Inferior parietal cortex (tissue), 1 donor: Measurements from ENCODE around the gene DAZAP1.

Experiments used
- DNase-seq: peaks from one replicate; pipeline ENCODE4 v3.0.0-alpha.2; 2016; ENCODE audit errors: extremely low spot score

DAZAP1 gene

DNA sequence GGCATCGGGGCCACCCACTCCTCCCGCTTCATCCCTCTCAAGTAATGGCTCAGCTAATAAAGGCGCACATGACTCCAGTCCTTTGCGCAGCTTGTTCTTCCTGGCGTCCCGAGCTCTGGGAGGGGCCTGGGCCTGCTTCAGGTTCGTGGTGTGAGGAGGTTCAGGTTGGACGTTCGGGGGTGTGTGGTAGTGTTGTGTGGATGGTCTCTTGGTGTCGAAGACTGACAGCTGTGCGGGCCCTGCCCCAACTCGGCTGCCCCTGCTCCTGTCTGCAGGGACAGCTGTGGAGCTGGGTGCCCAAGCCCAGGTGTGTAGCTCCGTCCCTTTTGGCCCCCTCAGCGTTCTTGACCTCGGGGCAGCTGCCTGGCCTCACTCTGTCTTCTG is 33.0 kb downstream of the DAZAP1 start:
- DNase-seq, result no peak

DNA sequence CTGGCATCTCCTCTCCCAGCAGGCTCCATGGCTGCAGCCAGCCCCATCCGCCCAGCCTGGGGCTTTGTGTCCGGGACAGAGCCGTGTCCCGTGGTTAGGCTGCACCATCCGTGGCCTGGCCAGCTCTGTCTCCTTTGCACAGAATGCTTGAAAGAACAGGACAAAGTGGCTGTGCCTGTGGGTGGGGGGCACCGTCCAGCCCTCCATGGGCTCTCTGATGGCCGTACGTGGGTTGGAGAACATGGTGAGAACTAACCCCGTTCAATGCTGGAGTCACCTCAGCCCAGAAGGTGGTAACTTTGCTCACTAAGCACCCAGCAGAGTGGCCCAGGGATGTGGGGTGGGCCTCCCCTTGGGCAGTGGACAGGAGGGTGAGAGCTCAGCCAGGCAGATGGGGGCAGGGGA is 33.6 kb downstream of the DAZAP1 start:
- DNase-seq, result no peak

DNA sequence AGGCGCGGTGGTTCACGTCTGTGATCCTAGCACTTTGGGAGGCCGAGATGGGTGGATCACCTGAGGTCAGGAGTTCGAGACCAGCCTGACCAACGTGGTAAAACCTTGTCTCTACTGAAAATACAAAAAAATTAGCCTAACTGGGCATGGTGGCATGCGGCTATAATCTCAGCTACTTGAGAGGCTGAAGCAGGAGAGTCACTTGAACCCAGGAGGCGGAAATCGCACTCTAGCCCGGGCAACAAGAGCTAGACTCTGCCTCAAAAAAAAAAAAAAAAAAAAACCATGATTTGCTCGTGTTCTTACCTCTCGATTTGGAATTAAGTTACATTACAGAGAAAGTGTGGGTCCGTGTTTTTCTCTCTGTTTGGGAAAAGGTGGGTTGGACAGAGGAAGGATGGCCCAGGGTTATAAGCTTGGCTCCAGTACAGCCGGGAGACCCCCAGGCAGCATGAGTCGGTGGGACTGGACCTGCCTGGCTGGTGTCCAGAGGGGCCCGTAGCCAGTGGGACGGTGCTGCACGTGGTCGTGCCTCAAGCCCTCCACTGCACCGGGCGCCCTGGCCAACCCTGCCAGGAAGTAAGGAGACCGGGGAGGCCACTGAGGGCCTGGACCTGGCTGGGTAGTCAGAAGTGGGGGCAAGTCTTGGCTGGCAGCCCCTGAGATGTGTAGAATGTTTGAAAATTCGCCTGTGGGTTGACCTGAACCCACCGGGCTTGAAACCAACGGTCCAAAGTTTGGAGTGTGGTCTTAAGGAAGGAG is 34.5 kb downstream of the DAZAP1 start:
- no peak for DNase-seq

DNA sequence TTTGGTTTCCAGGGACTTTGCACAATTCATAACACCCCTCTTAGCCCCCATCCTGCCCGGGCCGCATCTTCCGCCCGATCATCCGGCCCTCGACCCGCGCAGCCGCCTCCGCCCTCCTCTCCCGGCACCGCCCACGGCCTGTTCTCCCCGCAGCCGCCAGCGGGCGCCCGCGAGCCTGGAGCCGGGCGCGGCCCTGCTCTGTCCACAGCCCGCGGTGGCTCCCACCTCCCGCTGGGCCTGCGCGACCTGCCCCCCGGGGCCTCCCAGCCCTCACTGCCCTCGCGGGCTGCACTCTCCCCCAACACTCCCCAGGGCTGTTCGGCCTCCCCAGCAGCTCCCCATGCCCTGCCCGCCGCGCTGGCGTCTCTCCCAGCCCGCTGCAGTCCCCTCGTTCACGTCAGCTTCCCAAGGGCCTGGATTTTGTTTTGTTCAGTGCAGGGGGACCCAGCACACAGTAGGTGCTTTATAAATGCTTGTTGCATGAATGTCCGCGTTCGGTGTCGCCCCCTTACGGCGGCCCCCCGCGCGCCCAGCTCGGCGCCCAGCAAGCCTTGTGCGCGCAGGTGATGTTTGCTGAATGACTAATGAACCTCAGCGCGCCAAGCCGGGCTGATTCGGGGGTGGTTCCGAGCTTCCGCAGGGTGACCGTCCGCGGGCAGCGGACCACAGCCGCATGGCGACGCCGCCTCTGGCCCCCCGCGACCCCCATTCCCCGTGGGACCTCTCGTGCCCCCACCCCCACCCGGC is 38.0 kb downstream of the DAZAP1 start:
- DNase-seq, result peak; percentile 83

DNA sequence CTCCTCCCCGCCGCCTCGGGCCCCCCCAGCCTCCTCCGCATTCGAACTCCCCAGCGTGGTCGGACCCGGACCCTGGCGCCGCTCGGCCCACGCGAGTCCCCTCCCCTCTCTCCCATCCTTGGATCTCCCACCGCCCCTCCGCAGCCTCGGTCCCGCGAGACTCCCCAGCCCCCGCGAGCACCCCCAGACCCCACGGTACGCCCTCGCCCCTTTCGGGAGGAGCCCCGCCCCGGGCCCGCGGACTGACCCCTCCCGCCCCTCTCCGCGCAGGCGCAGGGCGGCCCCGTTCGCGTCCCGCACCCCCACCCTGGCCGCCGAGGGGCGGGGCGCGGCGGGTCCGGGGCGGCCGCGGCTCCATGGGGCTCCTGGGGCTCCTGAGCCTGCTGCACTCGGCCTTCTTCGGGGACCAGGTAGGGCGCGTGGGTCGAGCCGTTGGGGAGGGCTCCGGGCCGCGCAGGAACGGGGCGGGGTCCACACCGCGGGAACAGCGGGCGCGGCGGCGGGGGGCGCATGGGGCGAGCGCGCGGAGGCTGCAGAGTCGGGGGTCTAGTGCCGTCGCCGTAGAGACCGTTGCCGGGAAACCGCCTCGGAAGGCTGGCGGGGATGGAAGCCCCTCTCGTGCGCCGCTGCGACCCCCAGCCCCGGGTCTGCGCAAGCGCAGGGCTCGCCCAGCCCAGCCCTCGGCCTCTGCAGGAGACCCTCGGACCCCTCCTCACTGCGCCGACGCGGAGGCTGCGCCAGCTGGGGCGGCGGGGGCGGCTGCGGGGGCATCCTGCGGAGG is 38.7 kb downstream of the DAZAP1 start:
- DNase-seq, result peak; percentile 59

DNA sequence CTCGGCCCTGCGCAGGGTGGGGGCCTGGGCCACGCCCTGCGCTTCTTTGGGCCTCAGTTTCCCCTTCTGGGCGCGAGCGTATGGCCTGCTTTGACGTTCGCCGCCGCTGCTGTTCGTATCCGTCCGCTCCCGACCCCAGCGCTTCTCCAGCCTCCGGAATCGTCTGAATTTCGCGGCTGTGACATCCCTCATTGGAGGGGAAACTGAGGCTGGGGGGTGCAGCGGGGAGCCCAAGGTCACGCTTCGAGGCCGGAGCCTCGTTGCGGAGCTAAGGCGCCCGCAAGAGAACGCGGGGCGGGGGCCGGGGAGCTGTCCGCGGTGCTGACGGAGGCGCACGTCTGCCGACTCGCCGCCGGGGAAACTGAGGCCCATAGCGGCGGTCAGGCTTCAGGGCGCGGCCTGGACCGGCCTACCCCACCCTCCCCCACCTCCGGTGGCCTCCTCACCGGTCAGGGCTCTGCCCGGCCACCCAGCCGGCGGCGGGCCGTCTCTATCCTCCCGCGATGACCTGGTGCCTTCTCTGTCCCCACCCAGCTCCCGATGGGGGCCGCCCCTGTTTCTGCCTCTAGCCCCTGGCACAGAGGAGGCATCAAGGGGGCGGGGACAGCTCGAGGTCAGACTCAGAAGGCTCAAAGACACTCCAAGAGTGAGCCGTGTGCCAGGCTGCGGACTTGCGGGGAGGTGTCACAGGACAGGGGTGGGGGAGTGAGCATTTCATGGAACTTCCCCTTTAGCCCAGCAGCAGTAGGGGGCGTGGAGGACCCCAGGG is 39.5 kb downstream of the DAZAP1 start:
- no peak for DNase-seq

DNA sequence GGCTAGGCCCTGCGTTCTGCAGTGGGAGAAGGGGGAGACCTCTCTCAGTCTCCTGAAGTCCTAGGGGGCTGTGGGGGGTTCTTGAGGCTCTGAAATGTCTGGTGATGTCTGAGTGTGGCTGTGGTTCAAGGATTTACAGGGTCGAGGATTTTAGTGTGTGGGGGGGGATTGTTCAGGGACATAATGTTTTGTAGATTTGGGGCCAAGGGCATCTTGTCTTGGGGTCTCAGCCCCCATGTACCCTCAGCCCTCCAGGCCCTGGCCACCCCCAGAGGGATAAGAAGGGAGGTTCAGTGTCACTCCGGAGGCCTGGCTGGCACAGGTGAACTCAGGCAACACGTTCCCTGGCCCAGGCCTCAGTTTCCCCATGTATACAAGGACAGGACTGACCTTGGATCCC is 40.1 kb downstream of the DAZAP1 start:
- DNase-seq, result no peak

DNA sequence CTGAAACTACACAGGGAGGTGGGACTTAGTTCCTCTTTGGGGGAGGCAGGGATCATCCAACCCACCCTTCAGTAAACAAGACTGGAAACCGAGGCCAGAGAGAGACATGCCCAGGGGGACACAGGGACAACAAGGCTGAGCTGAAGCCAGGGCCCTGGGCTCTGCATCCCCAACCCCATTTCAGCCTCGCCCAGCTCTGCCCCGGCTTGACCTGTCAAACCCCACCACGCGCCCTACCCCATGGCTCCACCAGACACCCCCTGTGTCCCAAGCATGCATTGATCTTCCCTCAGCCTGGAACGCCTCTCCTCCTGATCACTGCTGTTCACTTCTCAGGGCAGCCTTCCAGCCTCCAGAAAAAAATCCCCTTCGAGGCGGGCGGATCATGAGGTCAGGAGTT is 40.6 kb downstream of the DAZAP1 start:
- no peak for DNase-seq

DNA sequence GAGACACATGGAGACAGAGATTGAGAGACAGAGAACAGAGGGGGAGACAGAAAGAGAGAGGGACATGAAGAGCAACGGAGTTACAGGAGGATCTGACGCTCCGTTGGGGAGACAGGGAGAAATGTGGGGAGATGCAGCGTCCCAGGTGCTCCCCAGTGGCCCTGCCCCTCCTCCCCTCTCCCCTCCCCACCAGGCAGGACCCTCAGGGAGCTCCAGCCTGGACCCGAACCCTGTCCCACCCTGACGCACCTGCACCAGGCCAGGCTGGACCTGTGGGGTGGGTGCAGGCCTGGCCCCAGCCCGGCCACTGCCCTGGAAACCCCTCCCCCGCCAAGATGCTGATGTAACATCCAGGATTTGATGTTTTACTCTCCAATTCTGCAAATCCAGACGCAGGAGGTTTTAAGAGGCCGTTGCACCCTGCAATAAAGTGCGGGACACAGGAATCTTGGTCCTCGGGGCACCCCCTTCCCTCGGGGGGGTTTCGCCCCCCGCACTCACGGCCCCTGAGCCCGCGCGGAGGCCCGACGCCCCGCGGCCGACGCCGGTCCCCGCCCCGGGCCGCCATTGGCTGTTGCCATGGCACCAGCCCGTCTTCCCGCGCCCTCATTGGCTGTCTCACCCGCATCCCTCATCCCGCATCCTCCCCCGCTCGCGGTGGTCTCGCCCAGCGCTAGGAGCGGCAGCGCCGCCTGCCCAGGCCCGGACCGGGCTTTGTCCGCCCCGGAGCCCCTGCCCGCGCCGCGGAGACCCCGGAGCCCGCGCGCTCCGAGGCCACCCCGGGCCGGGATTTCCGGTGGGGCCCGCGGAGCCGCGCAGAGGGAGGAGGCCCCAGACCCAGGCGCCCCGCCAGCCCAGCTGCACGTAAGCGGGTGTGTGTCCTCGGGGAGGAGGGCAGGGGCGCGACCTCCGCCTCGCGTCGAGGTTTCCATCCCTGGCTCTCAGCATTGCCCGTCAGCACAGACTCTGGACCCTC is 42.4 kb downstream of the DAZAP1 start, which contains the start of gene APC2:
APC2 (plus strand) TSS at position 655 of the 976 bp plus-strand sequence. CDS start 2,881 bp downstream, outside the sequence.
- DNase-seq, result peak; percentile 85

DNA sequence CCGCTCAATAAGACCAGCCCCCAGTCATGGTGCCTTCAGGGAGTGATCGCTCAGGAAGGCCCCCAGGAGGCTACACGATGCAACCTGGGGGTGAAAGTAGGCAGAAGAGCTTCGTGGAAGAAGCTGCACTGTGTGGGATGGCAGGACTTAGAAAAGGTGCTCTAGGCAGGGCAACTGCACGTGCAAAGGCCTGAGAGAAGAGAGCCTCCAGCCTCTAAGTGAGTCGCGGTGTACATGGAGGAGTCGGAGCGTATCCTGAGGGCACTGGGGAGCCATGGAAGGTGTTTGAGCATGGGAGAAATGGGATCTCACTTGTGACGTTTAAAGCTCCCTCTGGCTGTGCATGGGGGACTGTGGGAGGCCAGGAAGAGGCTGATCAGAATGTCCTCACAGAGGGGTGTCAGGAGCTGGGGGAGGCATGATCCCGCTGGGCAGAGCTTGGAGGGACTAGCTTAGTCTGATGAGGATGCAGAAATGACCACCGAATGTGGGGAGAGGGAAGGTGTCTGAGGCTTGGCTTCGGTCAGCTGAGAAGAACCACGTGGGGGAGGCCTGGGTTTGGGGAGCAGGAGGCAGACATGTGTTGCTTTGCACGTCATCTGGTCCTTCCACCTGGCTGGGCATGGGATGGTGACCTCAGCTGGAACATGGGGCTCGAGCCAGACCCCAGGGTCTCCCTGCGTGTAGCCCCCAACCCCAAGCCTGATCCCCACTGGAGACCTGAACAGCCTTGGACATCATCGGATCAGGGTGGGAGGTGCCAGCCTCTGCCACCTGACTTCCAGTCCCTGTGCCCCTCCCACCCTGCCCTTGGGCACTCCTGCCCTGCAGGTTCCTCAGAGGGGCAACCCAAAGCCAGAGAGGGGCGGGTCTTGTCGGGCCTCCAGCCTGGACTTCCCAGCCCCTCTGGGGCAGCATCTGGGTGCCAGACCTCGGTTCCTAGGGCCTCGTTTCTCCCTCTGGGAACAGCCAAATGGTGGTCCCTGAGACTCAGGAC is 43.6 kb downstream of the DAZAP1 start:
- DNase-seq, result no peak

DNA sequence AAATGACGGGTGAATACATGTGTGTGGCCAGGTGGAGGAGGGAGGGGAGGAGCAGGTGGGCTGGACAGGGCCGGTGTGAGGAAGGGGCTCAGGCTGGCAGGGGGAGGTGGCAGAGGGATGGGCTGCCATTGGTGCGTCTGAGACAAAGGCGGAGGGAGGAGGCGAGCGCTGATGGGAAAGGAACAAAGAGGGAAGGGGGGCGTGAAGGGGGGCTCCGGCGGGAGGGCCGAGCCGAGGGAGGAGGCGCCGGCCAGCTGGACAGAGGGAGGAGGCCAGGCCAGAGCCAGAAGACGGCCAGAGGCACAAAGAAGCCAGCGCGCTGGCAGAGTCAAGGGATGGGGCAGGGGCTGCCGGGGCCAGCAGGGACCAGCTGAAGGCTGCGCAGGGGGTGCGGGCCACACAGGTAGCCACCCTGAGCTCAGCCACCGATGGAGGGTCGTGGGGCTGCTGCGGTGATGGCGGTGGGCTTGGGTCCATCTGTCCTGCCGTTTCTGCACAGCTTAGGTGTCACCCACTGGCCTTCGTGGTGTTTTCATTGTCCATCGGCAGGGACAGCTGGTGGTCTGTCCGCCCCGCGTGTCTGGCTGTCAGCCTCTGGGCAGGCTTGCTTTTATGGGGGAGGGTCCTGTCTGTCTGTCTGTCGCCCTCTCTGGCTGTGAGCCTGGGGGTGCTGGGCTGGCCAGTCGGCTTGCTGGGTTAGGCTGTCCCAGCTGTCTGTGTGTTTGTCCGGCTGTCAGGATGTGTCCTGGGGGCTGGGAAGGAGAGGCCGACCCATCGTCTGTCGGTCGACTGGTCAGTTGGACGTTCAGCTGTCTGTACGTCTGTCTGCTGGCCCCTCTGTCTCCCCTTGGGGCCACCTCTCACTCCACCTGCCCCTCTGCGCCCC is 44.8 kb downstream of the DAZAP1 start:
- DNase-seq, result no peak

DNA sequence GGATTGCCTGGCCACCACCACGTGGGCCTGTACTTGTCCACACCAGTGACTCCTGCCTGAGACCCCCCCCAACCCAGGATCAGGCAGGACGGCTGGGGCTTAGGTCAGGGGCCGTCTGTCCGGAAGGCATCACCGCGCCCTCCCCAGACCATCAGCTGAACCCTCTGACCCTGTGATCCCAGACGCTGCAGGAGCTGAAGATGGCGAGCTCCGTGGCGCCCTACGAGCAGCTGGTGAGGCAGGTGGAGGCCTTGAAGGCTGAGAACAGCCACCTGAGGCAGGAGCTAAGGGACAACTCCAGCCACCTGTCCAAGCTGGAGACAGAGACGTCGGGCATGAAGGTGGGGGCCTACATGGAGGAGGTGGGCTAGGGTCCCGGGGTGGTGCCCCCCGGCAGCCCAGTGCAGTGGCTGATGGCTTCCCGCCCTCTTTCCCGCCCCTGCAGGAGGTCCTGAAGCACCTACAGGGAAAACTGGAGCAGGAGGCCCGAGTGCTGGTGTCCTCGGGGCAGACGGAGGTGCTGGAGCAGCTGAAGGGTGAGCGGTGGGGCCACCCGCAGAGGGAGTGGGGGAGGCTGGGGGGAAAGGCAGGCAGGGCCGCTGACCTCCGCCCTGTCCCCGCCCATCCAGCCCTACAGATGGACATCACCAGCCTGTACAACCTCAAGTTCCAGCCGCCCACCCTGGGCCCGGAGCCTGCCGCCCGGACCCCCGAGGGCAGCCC is 45.6 kb downstream of the DAZAP1 start:
- DNase-seq, result no peak

DNA sequence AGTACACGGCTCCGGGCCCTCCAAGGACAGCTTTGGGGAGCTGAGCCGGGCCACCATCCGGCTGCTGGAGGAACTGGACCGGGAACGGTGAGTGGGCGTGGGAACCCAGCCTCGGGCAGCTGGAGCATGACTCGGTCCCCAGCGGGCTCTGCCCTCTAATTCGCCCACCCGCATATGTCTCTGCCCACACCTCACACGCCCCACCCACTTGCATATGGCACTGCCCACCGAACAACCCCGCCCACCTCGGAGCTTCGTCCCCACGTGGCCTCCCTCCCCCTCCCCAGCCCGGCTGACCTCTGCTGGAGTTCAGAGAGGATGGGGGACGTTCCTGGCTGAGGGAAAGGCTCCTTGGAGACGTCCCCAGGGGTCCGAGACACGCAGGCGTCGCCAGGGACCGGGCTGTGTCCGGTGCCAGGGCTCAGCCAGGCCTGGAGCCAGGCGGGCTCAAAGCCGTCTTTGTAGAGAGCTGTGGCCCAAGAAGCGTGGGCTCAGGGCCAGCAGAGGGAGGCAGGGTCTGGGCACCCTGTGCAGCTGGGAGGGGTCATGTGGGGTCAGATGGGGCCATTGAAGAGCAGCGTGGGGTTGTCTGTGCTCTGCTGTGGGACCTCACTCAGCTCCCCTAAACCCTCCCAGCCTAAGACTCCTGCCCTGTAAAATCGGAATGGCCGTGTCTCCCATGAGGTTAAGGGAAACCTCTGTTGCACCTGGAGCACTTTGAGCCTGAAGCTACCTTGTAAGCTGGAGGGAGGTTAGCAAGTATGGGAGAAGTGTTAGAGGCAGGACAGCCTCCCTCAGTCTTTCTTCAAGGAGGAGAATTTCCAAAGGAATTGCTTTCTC is 46.4 kb downstream of the DAZAP1 start:
- DNase-seq, result peak; percentile 85

DNA sequence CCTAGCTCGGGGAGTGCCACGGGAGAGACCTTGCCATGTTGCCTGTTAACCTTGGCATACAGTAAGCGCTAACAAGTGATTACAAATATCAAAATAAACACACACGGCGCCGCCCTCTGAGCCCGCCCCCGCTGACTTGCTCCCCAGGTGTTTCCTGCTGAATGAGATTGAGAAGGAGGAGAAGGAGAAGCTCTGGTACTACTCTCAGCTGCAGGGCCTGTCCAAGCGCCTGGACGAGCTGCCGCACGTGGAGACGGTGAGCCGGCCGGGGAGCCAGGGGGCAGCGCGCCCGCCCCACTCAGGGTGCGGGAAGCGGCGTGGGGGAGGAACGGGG is 47.6 kb downstream of the DAZAP1 start:
- DNase-seq, result no peak

DNA sequence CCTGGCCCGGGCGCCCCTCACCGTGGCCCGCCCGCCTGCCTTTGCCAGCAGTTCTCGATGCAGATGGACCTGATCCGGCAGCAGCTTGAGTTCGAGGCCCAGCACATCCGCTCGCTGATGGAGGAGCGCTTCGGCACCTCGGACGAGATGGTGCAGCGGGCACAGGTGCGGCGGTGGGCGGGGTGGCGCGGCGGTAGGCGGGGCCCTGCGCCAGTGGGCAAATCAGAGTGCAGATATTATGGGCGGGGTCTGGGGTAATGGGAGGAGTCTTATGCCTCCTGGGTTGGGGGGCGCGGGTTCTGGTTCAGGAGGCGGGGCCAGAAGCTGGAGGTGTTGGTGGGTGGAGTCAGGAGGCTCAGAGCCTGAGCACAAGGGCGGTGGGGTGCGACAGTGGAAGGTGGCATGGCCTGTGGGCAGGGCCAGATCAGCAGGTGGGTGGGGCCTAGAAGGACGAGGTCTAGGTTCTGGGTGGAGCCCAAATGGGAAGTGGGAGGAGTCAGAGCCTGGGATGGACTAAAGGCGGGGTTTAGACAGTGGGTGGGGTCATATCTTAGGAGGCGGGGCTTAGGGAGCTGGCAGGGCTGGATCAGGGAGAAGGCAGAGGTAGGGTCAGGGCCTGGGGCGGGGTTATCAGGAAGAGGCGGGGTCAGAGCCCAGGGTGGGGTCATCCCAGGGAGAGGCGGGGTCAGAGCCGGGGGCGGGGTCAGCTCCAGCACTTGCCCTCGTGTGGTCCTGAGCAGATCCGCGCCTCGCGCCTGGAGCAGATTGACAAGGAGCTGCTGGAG is 48.1 kb downstream of the DAZAP1 start:
- DNase-seq, result no peak
